ENCODE data around the gene PPM1J. TPM values are rescaled to one million over a fixed set of nuclear protein-coding genes. Genes with fewer than 3 reads are reported as not detected.

The PPM1J gene
- total RNA-seq, 1 donor from 2014 or later: 0.67 TPM

- Mint-ChIP-seq H3K4me3 (ENCODE audit: unreplicated experiment) (peak overlapping the region; percentile 73), H3K36me3 (ENCODE audit: unreplicated experiment) (peaks cover 3% of the 10 kb centered on the region), H3K27me3 (ENCODE audit: unreplicated experiment) (no peaks in the 10 kb centered on the region), H3K9me3 (ENCODE audit: unreplicated experiment) (no peaks in the 10 kb centered on the region), H3K4me1 (ENCODE audit: unreplicated experiment) (peaks cover 37% of the 10 kb centered on the region), H3K27ac (ENCODE audit: unreplicated experiment) (peak overlapping the region; percentile 76)
- no peak for TF ChIP-seq CTCF (IDR thresholded peaks at IDR 0.05)
- DNase-seq (ENCODE audit: extremely low spot score, unreplicated experiment): no peak
Measured at GRCh38 chr1:112708002-112708448, 7.1 kb downstream of the PPM1J start.

- Mint-ChIP-seq H3K4me1 (ENCODE audit: unreplicated experiment) (peaks cover 43% of the 10 kb centered on the region), H3K4me3 (ENCODE audit: unreplicated experiment) (peak overlapping the region; percentile 73), H3K27me3 (ENCODE audit: unreplicated experiment) (no peaks in the 10 kb centered on the region), H3K9me3 (ENCODE audit: unreplicated experiment) (no peaks in the 10 kb centered on the region), H3K27ac (ENCODE audit: unreplicated experiment) (peak overlapping the region; percentile 76), H3K36me3 (ENCODE audit: unreplicated experiment) (peaks cover 6% of the 10 kb centered on the region)
- peak; percentile 94 for DNase-seq (ENCODE audit: extremely low spot score, unreplicated experiment)
- peak; percentile 93 for TF ChIP-seq CTCF (IDR thresholded peaks at IDR 0.05)
Measured at GRCh38 chr1:112707221-112708001, 7.7 kb downstream of the PPM1J start.

- TF ChIP-seq CTCF (IDR thresholded peaks at IDR 0.05): no peak
- Mint-ChIP-seq H3K4me1 (ENCODE audit: unreplicated experiment) (peaks cover 51% of the 10 kb centered on the region), H3K36me3 (ENCODE audit: unreplicated experiment) (peaks cover 11% of the 10 kb centered on the region), H3K27me3 (ENCODE audit: unreplicated experiment) (no peaks in the 10 kb centered on the region), H3K9me3 (ENCODE audit: unreplicated experiment) (no peaks in the 10 kb centered on the region), H3K27ac (ENCODE audit: unreplicated experiment) (peak within 1 kb of the TSS; percentile 95), H3K4me3 (ENCODE audit: unreplicated experiment) (peak within 1 kb of the TSS; percentile 77)
- DNase-seq (ENCODE audit: extremely low spot score, unreplicated experiment): no peak
Measured at GRCh38 chr1:112706505-112707220, 8.5 kb downstream of the PPM1J start, which contains the start of gene RHOC. RHOC (minus strand) TSS chr1:112707127; CDS start chr1:112703799, 3,328 bp downstream.

GRCh38 chr1:112704934-112705627 lies 10.1 kb downstream of the PPM1J start:
- peaks cover 67% of the 10 kb centered on the region for H3K4me1 Mint-ChIP-seq (ENCODE audit: unreplicated experiment)
- H3K9me3 Mint-ChIP-seq (ENCODE audit: unreplicated experiment): no peaks in the 10 kb centered on the region
- H3K36me3 Mint-ChIP-seq (ENCODE audit: unreplicated experiment): peaks cover 13% of the 10 kb centered on the region
- no peak for TF ChIP-seq CTCF (IDR thresholded peaks at IDR 0.05)
- H3K27me3 Mint-ChIP-seq (ENCODE audit: unreplicated experiment): no peaks in the 10 kb centered on the region
- peak overlapping the region; percentile 77 for H3K4me3 Mint-ChIP-seq (ENCODE audit: unreplicated experiment)
- peak; percentile 93 for DNase-seq (ENCODE audit: extremely low spot score, unreplicated experiment)
- peak overlapping the region; percentile 95 for H3K27ac Mint-ChIP-seq (ENCODE audit: unreplicated experiment)

Measured in osteocyte (in vitro differentiated cells).